ENCODE results near the gene FHDC1.

The FHDC1 gene

GRCh38 chr4:153013202-153013977 is 77.3 kb downstream of the FHDC1 start:
- DNase-seq: no peak

- no peak for DNase-seq
These were observed 78.3 kb downstream of the FHDC1 start for GRCh38 chr4:153014460-153014859.

DNA sequence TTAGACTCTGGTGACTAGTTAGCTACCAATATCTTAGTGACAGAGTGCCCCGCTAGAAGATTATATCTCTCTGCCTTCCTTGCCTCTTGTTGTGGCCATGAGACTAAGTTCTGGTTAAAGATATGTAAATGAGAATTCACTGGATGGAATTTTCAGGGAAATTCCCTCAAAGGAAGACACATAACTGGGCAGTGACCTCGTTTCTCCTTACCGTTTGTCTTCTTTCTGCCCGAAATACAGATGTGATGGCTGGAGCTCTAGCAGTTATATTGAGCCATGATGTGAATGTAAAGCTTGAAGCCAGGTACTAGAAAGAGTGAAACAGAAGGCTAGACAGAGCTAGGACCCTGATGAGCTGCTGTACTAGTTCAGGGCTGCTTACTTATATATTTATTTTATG is 80.5 kb downstream of the FHDC1 start:
- no peak for DNase-seq

DNA sequence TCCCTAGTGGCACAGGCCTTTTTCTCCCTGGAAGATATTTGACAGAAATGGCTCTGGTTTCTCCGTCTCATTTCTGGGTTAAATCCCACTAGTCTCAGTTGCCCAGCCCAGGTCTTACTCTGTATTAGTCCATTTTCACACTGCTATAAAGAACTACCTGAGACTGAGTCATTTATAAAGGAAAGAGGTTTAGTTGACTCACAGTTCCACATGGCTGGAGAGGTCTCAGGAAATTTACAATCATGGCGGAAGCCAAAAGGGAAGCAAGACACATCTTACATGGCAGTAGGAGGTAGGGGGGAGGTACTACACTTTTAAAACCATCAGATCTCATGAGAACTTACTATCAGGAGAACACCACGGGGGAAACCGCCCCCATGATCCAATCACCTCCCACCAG is 81.9 kb downstream of the FHDC1 start:
- DNase-seq: no peak

DNA sequence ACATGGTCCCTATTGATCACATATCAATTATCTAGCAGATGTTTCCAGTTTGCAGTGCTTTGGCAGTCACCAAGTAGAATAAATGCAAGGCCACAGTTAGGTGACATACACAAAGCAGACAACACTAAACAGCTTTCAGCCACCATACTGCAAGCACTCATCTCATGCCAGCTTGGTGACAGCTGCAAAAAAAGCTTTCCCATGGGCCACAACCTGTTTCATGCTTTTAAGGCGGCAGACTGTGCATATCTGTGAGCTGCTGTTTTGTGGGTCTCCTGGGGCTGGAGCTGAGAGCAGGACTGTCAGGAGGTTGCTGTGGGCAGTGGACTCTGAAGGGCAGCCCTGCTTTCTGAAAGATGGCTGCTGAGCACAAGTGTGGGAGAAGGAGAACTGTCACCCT is 82.6 kb downstream of the FHDC1 start:
- no peak for DNase-seq

DNA sequence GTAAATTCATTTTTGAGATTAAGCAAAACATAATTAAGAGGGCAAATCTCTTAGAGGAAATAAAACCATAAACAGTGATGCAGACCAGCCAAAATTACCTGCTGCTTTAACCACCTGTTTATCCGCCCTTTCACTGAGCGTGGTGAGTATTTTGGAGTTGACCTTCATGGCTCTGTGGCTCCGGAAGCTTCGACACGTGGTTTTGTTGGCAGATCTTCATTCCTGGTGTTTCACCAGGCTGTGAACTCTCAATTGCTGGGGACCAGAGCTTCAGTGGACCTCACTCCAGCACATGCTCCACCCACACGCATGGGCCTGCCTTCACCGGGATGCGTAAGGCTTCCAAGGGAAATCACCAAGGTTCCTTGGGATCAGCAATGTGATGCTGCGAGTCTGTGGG is 83.8 kb downstream of the FHDC1 start:
- no peak for DNase-seq

- no peak for DNase-seq
These were observed 84.3 kb downstream of the FHDC1 start for GRCh38 chr4:153020457-153020856.

GRCh38 chr4:153021276-153021675 is 85.2 kb downstream of the FHDC1 start:
- DNase-seq: no peak

DNA sequence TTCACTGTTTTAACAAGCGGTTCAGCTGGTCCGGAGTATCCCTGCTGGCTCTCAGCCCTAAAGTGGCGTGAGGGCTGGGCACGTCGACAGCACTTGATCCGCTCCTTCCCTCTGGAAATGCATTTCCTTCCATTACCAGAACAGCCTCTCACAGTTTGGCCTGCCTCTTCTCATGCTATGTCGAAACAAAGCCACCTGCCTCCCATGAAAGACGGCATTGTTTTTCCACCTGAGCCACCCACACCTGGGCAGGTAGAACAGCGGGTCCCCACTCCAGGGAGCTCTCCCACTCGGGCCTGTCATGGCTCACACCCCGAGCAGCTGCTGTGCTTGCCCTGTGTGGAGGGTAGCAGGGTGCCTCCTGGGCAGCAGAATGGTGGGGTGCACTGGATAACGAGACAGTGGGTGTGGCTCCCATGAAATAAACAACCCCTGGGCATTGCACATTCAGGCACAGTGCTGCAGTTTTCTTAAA is 86.2 kb downstream of the FHDC1 start:
- DNase-seq: peak; percentile 4

- no peak for DNase-seq
These were observed 87.0 kb downstream of the FHDC1 start for GRCh38 chr4:153023139-153023538.

GRCh38 chr4:153023692-153024394 is 87.7 kb downstream of the FHDC1 start:
- DNase-seq: no peak

- no peak for DNase-seq
These were observed 88.3 kb downstream of the FHDC1 start for GRCh38 chr4:153024466-153024865.

DNA sequence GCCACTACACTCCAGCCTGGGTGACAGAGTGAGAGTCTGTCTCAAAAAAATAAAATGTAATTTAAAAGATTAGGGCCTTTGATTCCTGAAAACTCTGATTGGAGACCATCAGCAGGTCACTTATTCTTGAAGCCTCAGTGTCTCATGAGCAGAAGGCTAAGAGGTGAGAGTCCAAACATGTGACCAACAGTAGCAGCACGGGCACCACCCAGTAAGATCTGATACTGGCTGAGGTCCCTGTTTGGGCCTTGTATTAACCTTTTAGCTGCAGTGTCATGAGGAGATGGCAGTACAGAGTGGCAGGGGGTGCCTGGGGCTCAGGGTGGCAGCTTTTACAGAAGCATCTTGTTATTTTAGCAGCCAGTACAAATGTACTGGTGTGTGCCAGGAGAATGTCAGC is 89.3 kb downstream of the FHDC1 start:
- no peak for DNase-seq

DNA sequence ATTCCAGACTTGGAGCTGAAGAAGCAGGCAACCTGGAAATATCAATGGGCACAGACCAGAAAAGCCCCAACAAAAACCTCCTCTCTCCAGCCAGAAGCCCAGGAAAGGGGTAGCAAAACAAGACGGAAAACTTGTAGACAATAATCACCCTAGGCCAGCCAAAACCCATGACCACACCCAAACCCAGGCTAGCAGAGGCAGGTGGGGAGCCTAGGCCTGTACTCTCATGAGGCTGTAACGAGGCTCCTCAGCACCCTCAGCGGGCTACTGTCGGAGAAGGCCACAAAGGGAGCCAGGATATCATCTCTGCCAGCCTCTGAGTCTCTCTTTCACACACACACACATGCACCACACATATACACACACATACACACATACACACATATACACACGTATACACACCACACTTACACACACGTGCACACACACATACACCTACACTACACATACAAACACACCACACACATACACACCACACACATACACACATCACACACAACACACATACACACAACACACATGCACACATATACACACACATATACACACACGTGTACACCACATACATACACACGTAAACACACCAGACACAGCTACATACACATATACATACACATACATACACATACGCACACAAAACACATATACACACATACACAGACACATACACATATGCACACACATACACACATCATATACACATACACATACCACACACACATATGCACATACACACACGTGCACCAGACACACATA is 90.6 kb downstream of the FHDC1 start:
- DNase-seq: no peak

DNA sequence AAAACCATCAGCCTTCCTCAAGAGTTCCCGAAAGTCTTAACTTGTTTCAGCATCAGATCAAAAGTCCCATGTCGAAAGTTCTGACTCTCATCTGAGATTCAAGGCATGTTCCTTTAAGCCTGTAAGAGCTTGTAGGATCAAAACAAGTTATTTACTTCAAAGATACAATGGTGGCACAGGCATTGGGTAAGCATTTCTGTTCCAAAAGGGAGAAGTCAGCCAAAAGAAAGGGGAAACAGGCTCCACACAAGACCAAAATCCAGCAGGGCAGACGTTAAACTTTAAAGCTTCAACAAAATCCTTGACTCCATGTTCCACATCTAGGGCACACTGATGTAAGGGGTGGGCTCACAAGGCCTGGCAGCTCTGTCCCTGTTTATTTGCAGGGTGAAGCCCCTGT is 91.7 kb downstream of the FHDC1 start:
- DNase-seq: no peak

- no peak for DNase-seq
These were observed 92.4 kb downstream of the FHDC1 start for GRCh38 chr4:153028535-153028934.
